GM18909 (cell line): ENCODE measurements around the gene RAB30.
A peak's percentile ranks its signal among the peaks of the same experiment; 100 is the strongest.
"Not testable (repeated sequence)": the region's sequence is repeated elsewhere in the genome, so short reads cannot be mapped to it uniquely, and the experiment has no call there.

ENCODE experiments used
- ATAC-seq: cut with Tn5 transposase; IDR thresholded peaks from one replicate; pipeline ENCODE4 v1.9.1; 2021; ENCODE audit warnings: mild to moderate bottlenecking; ENCODE audit not compliant: unreplicated experiment, poor library complexity

The RAB30 gene

GRCh38 chr11:82962021-82962420 is 109.7 kb downstream of the RAB30 start:
- not testable (repeated sequence) for ATAC-seq

GRCh38 chr11:82960779-82961143 is 110.9 kb downstream of the RAB30 start:
- peak; percentile 30 for ATAC-seq

- ATAC-seq = peak; percentile 89
These were observed 111.5 kb downstream of the RAB30 start for GRCh38 chr11:82959987-82960778.

- not testable (repeated sequence) for ATAC-seq
These were observed 115.8 kb downstream of the RAB30 start for GRCh38 chr11:82955736-82956453.

GRCh38 chr11:82950502-82950901 is 121.2 kb downstream of the RAB30 start:
- not testable (repeated sequence) for ATAC-seq

- ATAC-seq = no peak
These were observed 122.3 kb downstream of the RAB30 start for GRCh38 chr11:82949352-82949751.

- ATAC-seq = no peak
These were observed 126.0 kb downstream of the RAB30 start for GRCh38 chr11:82945682-82946081.

GRCh38 chr11:82945041-82945440 is 126.7 kb downstream of the RAB30 start:
- ATAC-seq = not testable (repeated sequence)

GRCh38 chr11:82944198-82944597 is 127.5 kb downstream of the RAB30 start:
- no peak for ATAC-seq

- ATAC-seq = not testable (repeated sequence)
These were observed 128.3 kb downstream of the RAB30 start for GRCh38 chr11:82943430-82943829.

GRCh38 chr11:82942376-82942775 is 129.3 kb downstream of the RAB30 start:
- no peak for ATAC-seq

- no peak for ATAC-seq
These were observed 132.2 kb downstream of the RAB30 start for GRCh38 chr11:82939456-82939855.

GRCh38 chr11:82937554-82937953 is 134.1 kb downstream of the RAB30 start:
- no peak for ATAC-seq

- no peak for ATAC-seq
These were observed 135.4 kb downstream of the RAB30 start for GRCh38 chr11:82936261-82936660.

GRCh38 chr11:82932564-82932963 is 139.1 kb downstream of the RAB30 start:
- no peak for ATAC-seq

GRCh38 chr11:82930734-82931133 is 141.0 kb downstream of the RAB30 start:
- ATAC-seq = no peak

- ATAC-seq = no peak
These were observed 141.5 kb downstream of the RAB30 start for GRCh38 chr11:82930229-82930628.

- ATAC-seq = no peak
These were observed 142.6 kb downstream of the RAB30 start for GRCh38 chr11:82929121-82929520.

- ATAC-seq = peak; percentile 87
These were observed 144.3 kb downstream of the RAB30 start for GRCh38 chr11:82927264-82927880.

GRCh38 chr11:82924522-82925224 is 147.0 kb downstream of the RAB30 start:
- ATAC-seq = peak; percentile 39
